Activated CD4-positive, alpha-beta T cell treated with anti-CD3 and anti-CD28 coated beads for 48 hours (primary cell): Measurements from ENCODE around the gene ABHD17B.

ENCODE experiments used
- DNase-seq: peaks from one replicate; pipeline ENCODE4 v3.0.0-alpha.2; 2020

ABHD17B gene

DNA sequence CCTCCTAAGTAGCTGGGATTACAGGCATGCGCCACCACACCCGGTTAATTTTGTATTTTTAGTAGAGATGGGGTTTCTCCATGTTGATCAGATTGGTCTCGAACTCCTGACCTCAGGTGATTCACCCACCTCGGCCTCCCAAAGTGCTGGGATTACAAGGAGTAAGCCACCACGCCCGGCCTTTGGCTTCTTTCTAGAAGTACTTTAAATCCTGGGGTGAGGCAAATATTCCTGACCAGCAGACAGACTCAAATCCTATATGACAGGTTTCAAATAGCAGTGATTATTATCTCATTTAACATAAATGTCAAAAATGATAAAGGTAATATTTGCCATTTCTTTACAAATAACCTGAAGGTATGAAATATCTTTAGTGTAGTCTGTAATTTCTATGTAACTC is 35.6 kb downstream of the ABHD17B start:
- no peak for DNase-seq

DNA sequence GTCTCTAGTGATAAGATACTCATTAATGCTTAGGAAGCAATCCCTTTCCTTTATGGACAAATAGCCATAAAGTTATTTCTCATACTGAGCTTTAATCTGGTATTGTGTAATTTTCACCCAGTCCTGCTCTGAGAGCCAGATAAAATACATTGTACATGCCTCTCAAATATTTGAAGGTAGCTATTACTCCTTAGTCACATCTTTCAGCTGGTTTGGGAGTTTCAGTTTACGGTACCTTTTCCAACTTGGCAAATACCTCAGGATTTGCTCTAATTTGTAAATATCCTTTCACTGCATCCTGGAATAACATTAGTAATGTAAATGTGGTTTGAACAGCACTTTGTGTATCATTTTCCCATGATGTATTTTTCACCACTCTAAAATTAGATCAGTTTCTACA is 47.4 kb downstream of the ABHD17B start:
- no peak for DNase-seq

DNA sequence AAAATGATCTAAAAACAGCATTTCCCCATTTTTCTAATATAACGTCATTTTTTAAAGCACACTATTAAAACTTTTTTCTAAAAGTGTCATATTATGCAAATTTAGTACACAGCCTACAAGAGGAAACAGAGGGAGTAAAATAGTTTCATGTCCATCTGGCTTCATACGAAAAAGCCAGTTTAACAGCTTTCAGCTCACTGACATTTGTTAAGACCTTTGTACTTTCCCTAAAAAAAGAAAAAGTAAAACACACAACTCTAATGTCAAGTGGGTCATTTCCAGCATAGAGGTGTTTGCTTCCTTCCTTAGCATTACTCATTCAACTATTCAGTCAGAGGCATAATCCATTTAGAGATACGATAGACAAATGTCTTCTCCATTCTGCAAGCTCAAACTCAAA is 49.4 kb downstream of the ABHD17B start:
- no peak for DNase-seq

DNA sequence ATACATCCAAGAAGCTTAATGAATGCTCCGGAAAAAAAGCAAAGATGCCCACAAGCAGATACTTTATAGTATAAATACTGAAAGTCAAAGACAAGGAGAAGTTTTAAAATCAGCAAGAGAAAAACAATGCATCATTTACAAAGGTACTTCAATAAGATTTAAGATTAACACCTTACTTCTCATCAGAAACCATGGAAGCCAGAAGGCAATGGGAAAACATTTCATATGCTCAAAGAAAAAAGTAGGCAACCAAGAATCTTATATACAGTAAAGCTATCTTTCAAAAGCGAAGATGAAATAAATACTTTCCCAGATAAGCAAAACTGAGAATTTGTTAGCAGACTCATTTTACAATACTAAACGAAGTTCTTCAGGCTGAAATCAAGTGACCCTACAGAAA is 51.1 kb downstream of the ABHD17B start:
- DNase-seq: no peak

DNA sequence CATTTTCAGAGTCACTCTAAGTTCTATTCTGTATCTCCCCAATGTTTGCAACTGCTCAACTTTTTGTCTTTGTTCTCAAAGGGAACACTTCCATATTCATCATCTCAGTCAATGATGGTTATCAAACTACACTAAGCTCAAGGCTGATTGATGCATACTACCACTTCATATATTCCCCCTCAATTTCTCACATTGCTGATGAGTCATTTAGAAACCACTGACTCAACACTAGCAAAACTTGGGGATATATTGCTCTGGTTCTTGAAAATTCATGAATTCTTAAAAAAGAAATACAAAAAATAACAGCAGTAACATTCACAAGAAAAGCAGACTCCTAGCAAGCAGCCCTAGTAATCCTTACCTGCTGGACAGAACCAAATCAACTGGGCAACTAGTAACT is 52.2 kb downstream of the ABHD17B start:
- DNase-seq: no peak

DNA sequence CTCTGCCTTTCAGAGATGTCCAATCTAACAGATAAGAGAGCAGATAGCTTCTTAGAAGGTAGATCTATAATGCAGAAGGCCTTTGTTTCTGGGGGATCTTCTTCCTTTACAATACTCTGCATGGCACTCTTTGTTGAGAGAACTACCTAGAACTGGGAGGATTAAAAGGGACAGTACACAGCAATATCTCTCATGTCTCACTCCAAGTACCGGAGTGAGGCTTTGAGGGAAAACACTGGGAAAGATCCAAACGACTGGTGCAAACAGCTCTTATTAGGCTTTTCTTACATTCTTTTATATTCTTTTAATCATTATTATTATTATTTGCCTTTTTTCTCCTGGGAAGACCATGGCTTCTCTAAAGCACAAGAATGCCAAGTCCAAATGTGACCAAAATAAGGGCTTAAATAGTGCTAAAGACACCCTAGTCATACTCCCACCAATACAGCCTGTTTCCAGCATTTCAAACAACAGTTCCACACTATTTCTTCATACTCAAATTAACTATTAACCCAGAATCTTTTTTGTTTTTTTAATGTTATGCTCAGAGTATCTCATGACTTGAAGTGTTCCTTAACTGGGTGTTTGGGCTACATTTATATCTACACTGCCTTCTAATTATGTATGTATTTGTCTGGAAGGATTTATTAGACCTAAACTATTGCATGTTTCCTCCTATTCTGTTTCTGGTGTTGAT is 52.7 kb downstream of the ABHD17B start:
- no peak for DNase-seq

DNA sequence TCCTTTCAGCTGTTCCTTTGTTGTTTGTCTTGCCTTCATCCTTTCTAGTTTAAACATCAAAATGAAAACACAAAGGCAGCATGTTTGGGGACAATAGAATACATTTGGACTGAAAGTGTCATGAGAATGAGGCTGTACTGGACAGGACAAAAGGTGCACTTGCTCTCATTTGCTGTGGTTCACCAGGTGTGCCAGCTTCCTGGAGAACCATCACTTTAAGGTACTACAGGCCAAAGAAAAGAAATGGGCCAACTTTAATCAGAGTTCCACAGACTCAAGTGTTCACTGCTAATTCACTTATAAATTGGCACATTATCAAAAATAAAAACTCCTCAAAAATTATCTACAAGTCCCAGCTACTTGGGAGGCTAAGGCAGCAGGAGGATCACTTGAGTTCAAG is 53.8 kb downstream of the ABHD17B start:
- DNase-seq: no peak

DNA sequence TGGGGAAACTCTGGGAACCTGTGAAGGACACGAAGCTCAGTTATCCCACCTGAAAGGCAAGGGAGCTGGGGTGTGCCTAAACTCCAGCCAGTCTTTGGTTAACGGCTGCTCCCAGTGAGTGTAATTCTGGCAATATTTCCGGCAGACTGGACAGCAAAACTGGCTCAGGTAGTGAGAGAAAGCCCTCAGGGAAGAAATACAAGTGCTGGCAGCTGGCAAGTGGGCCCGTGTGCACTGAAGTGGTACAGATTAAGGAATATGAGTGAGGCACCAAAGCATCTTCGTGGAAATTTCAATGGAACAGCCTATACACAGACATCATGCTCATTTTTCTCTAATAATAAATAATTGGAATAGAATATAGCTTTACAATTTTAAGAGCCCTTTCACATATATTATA is 56.2 kb downstream of the ABHD17B start:
- DNase-seq: no peak

DNA sequence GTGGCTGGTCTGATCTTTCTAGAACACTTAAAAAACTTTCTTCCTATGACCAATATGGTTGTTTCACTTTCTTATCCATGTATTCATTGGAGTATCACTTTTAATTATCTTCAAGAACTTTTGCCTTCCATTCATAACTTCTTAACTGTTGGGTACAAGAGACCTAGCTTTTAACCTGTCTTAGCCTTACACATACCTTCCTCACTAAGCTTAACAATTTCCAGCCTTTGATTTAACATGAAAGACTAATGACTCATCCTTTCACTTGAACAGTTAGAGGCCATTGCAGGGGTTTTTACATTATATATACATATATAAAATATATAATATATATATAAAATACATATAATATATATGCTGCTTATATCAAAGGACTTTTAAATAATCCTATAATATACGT is 57.9 kb downstream of the ABHD17B start:
- no peak for DNase-seq

DNA sequence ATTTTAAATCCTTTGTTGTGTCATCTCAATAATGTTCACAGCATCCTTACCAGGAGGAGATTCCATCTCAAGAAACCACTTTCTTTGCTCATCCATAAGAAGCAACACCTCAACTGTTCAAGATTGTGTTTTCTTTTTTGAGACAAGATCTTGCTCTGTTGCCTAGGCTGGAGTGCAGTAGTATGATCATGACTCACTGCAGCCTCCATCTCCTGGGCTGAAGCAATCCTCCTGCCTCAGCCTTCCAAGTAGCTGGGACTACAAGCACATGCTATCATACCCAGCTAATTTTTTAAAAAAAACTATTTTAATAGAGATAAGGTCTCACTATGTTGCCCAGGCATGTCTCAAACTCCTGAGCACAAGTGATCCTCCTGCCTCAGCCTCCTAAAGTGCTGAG is 60.0 kb downstream of the ABHD17B start:
- DNase-seq: no peak

DNA sequence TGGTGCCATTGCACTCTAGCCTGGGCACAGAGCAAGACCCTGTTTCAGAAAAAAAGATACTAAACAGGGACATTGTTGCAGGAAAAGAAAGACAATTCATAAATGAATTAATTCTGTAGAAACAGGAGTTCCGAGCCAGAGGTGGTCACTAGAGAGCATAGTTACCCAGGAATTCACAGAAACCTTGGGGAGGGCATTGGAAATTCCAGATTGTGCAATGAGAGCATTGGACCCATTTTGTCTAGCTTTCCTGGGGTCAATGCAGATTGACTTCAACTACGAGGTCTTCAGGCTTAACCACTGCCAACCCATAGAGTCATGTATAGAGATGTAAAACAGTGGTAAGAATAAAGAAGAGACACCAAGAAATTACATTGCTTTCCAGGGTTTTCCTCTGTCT is 63.1 kb downstream of the ABHD17B start:
- no peak for DNase-seq

DNA sequence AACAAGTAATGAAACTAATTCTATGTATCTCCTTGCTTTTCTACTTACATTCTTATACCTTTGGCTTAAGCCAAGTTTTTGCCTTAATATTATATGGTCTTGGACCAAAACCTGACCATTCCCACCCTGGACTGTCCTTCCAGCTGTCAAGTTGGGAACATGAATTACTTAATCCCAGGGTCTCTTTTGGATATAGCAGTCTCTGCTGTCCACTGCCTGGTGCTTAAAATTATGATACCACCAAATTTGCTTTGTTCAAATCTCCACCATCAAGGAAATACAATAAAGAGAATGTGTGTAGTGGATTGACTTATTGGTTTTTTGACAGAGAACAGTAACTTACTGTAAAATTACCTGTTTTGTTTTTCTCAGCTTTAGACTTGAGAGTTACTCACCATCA is 66.2 kb downstream of the ABHD17B start:
- no peak for DNase-seq

DNA sequence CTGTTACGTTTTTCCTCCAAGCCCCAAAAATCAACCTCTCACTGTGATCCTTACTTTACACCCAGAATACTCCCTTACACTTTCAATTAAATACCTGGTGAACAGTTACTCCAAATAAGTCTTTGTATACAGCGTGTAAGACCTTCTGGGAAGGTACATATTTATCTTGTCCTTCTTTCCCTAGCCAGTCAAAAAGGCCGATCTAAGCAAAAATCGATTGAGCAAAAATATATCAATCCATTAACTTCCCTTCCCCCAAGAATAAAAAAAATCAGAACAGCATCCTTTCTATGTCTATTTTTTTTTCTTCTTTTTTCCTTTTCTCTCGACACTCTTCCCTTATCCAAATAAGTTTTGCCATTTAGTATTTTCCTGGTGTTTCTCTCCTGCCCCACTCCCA is 71.3 kb downstream of the ABHD17B start:
- DNase-seq: no peak

DNA sequence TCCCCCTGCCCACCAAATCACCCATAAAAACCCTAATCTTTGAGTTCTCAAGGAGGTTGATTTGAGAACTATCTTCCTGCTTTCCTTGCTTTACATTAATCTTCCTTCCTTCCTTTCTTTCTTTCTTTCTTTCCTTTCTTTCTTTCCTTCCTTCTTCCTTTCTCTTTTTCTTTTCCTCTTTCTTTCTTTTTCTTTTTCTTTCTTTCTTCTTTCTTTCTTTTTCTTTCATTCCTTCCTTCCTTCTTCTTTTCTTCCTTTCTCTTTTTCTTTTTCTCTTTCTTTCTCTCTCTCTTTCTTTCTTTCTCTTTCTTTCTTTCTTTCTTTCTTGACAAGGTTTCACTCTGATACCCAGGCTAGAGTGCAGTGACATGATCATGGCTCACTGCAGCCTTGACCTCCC is 75.4 kb downstream of the ABHD17B start:
- no peak for DNase-seq

DNA sequence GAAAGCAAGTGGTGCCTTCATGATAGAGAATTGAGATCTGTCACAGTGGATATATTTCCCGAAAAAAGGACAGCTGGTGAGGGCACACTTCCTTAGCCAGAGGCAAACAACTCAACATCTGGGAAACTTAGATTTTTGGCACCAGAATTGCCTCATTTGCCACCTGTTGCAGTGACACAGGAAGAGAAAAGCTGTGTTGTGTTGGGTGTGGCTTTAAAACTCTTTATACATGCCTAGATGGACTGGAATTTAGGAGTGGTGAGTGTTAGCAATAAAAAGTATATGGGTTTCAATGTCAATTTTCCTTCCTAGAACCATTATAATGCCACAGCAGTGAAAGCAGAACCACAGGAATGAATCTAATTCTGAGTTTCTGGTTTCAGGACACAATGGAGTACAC is 80.1 kb downstream of the ABHD17B start:
- DNase-seq: no peak

DNA sequence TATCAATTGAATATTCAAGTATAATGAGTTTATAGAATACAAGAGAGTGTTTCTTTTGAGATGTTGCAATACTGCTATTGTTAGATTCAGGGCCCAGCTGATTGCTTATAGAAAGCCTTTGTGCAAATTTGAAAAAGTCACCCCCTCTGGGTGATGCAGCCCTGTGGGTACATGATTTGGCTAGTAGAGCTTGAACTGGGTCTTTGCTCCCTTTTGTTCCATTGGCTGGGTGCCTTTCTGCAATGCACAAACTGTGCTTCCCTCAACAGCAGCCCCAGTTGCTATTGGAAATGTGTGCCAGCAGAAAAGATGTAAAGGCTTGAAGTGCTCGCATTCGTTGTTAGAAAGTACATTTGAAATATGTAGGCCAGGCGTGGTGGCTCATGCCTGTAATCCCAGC is 80.8 kb downstream of the ABHD17B start:
- DNase-seq: no peak

DNA sequence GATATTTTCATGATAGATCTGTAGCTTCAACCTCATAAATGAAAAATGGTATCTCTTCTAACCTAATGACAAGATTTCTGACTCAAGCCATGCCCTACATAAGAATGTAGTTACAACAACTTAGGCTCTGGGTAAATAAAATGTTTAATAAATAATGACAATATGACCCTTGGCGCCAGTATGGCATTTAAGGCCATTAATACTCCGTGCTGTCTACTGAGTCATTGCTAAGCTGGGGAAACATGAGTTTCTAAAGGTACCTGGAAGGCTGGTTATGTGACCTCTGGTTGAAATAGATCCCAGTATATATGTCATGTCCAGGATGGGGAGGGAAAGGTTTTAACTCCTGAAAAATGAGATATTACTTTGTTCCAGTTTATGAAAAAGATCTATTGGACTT is 84.7 kb downstream of the ABHD17B start:
- no peak for DNase-seq

DNA sequence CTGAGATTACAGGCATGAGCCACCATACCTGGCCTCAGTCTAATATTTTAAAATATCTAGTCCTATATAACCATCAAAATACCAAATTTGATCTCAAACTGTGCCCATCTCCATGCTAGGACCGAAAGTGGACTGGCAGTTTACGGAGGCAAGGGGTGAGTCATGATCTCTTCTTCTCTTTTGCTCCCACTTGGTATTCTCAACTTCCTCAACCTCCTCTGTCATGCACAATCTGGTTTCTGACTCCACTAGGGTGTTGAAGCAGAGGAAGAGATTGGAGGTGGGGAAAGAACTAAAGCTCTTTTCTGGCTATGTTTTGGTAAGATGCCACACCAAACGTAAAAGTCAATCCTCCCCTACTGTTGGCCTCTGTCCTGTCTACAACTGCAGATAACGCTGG is 86.7 kb downstream of the ABHD17B start:
- DNase-seq: no peak

DNA sequence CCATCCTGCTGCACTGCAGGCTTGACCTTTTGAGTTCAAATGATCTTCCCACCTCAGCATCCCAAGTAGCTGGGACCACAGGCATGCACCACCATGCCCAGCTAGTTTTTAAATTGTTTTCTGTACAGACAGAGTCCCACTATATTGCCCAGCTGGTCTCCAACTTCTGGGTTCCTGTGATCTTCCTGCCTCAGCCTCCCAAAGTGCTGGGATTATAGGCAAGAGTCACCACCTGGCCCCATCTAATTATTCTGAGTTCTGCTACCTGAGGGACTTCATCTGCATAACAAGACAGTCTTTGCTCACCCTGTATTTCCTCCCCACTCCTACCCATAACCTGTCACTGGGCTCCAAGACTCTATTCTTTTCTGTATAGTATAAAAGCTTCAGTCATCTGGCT is 88.1 kb downstream of the ABHD17B start:
- DNase-seq: no peak

DNA sequence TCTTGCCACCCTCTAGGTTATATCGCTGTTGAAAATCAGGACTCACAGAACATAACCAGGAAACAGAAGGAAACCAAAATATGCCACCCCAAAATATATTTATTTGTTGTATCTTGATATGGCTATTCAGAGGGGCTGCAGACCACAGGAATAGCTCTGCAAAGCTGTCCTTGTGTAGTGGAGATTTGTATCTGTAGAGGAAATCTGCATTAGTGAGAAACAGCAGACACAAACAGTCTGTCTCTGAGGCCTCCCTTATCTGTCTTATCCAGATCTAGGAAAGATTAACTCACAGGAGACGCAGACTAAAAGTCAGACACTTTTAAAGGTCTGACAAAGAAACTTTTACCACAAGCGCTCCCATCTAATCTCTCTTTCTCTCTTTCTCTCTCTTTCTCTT is 88.5 kb downstream of the ABHD17B start:
- no peak for DNase-seq

DNA sequence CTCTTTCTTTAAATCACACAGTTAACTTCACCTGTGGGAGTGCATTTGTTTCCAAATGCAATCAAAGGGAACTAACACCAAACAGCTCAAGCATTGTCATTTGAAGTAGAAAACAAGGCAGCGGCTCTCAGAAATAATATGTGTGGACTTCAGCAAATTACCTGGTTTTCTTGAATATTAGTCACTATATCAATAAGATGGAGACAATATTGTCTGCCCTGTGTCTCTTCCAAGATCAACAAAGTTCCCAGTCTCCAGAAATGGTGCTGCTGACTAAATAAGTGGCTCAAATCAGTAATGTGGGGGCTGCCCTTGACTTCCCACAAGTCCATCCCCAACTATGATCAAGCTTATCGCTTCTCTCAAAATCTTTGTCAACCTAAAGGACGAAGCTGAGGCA is 89.6 kb downstream of the ABHD17B start:
- DNase-seq: no peak

DNA sequence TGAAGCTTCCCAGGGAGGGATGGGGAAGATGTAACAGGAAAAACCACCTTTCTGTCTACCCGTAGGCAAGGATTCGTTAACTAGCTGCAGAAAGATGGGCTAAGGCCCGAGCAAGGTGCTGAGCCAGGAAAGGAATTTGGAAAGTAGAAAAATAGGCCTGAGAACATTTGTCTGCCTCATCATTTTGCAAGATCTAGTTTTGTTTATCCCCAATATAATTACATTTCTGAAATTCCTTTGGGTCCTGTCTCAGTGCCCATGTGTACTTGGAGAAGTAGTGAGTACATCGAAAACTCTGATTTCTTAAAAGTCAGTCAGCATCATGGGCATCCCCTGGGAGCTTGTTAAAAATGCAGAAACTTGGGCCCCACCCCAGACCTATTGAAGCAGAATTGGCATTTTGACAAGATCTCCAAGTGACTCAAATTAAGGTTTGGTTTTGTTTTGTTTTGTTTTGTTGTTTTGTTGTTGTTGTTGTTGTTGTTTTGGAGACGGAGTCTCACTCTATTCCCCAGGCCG is 90.5 kb downstream of the ABHD17B start:
- no peak for DNase-seq

DNA sequence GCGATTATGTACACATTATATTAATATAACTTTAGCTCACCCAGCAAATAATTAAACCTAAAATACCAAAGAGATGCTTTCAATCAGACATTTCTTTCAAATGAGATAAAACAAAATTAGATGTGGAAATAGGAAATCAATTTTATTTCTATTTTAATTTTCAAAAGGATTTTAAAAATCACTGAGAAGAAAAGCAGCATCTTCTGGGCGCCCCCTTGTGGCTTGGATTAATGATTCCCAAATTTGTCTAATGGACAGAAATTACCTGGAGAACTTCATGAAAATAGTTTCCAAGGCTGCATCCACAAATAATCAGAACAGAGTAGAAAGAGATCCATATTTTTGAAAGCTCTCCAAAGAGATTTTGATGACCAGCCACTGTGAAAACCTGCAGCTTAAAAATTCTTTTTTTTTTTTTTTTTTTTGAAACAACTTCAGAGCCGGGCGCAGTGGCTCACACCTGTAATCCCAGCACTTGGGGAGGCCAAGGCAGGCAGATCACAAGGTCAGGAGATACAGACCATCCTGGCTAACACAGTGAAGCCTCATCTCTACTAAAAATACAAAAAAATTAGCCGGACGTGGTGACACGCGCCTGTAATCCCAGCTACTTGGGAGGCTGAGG is 91.8 kb downstream of the ABHD17B start:
- DNase-seq: peak; percentile 53

DNA sequence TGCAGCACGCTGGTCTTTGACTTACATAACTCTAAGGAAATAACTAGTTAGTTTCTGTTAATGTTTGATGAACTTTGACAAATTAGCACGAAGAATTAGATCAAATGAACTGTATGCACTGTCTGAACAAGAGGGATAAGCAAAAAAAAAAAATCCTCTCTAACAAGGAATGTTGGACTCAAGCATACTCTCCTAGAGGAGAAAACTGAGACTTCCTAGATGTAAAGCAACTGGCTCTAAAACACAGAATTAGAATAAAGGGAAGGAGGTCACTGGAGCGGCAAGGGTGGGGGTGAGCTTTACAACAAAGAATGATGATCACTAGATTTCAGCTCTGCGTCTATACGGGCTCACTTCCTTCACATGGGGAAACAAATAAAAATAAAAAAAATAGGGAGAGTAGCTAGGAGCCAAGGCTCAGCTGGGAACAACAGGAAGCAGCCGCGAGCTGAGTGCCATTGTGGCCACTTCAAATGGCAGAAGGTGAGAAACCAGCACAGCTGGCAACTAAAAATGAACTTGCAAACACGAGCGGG is 94.0 kb downstream of the ABHD17B start:
- DNase-seq: no peak
